Measurements from ENCODE around the gene CADM2.

DNA sequence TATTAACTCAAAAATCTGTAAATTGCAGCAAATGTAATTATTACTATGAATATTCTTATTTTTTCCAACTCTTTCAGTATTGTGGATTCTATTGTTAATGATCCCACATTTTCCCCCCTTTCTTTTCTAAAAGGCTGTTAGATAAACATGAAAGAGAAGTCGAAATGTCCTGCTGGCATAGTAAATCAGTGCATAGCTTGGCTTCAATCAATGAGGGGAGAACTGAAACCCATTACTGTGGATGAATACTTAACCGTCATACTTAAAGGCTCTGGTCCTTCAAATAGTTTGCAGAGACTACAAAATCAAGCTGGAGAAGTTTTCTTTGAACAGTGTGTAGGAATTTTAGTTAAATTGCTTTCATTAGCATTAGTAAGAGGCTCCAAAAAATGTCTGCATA is 667.9 kb downstream of the CADM2 start:
- TF ChIP-seq POLR2AphosphoS5 (IDR thresholded peaks at IDR 0.05; ENCODE audit: low read depth, low read length) (no peak), POLR2A (IDR thresholded peaks at IDR 0.05; ENCODE audit: low read depth, low read length) (no peak)

All from GM12892 (cell line).